ENCODE data around the gene KLHL12.

DNA sequence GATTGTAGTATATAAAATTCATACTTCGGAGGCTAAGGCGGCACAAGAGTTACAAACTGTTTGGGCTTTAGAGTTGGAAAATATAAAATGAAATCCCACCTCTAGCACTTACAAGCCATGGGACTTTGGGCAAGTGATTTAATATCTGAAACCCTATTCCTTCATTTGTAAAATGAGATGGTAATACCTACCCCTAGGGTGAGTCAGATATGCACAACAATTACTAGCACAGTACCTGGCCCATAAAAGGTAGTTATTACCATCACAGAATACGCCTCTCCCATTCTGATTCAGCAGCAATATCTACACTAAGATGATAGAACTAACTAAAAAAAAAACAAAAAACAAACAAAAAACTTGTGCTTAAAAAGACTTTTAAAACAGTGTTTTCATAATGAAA is 3.5 kb downstream of the KLHL12 start:
- TF ChIP-seq SP1 (IDR thresholded peaks at IDR 0.05) (no peak), FOXA1 (IDR thresholded peaks at IDR 0.05) (no peak), FOXM1 (IDR thresholded peaks at IDR 0.05; ENCODE audit: borderline replicate concordance) (no peak), TARDBP (IDR thresholded peaks at IDR 0.05) (no peak), HDGF (IDR thresholded peaks at IDR 0.05; ENCODE audit: borderline replicate concordance) (no peak), FOXK2 (IDR thresholded peaks at IDR 0.05) (no peak), ZNF384 (IDR thresholded peaks at IDR 0.05) (no peak), NFRKB (IDR thresholded peaks at IDR 0.05) (no peak), BHLHE40 (IDR thresholded peaks at IDR 0.05; ENCODE audit: borderline replicate concordance) (no peak), ELF4 (IDR thresholded peaks at IDR 0.05) (no peak)
- TF ChIP-seq, protein P1, sequence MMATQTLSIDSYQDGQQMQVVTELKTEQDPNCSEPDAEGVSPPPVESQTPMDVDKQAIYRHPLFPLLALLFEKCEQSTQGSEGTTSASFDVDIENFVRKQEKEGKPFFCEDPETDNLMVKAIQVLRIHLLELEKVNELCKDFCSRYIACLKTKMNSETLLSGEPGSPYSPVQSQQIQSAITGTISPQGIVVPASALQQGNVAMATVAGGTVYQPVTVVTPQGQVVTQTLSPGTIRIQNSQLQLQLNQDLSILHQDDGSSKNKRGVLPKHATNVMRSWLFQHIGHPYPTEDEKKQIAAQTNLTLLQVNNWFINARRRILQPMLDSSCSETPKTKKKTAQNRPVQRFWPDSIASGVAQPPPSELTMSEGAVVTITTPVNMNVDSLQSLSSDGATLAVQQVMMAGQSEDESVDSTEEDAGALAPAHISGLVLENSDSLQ (IDR thresholded peaks at IDR 0.05) = no peak
